SK-N-SH (cell line): ENCODE data around the gene NRL. TPM values are rescaled to one million over a fixed set of nuclear protein-coding genes. Genes with fewer than 3 reads are reported as not detected.

ENCODE experiments used
- CTCF ChIA-PET: fragments of 300-600, 350-600 bp; formaldehyde crosslinking; extraction: SDS; loops from one replicate; lab custom pipeline; 2021; lab: Yijun Ruan, JAX
- POLR2A ChIA-PET: fragments of 350-600 bp; sonication (Branson Sonifier 250); formaldehyde crosslinking; extraction: SDS; loops from one replicate; lab custom pipeline; 2020; ENCODE audit warnings: antibody characterized with exemption, inconsistent platforms; lab: Yijun Ruan, JAX
- DNase-seq: peaks from one replicate; pipeline ENCODE4 v3.0.0; 2012
- H2AFZ ChIP-seq: fragments of 200-600 bp; sonication (generic); 2 replicates; pipeline ENCODE4 v1.8.1; 2016; ENCODE audit warnings: antibody characterized with exemption, mild to moderate bottlenecking, low read depth
- H3F3A ChIP-seq: fragments of 200-600 bp; sonication (generic); replicated peaks from 2 replicates; pipeline ENCODE3; 2016; ENCODE audit warnings: antibody characterized with exemption, mild to moderate bottlenecking; ENCODE audit not compliant: insufficient read depth
- H3K27ac ChIP-seq, 2 experiments: fragments of 200-500 bp in 1 of 2; fragments of 200-600 bp in 1 of 2; sonication (Bioruptor generic) in 1 of 2; sonication (generic), shearing (Covaris generic) in 1 of 2; 2 replicates each; pipeline versions ENCODE4 v1.5.1 to v1.6.1; 2014 to 2016; ENCODE audit warnings: low read depth in 2 of 2, inconsistent platforms in 1 of 2, low read length in 1 of 2, mild to moderate bottlenecking in 1 of 2, mixed read lengths in 1 of 2
- H3K27me3 ChIP-seq: fragments of 200-600 bp; sonication (generic), shearing (Covaris generic); 2 replicates; pipeline ENCODE4 v1.6.1; 2016; ENCODE audit warnings: mixed run types; ENCODE audit not compliant: insufficient read depth
- H3K36me3 ChIP-seq, 2 experiments: fragments of 200-500 bp in 1 of 2; fragments of 200-600 bp in 1 of 2; sonication (Bioruptor generic) in 1 of 2; sonication (generic) in 1 of 2; replicated peaks in 1 of 2; 2 replicates each; pipeline versions ENCODE3 to v1.5.1; 2014 to 2016; ENCODE audit warnings: low read length in 1 of 2, mild to moderate bottlenecking in 1 of 2; ENCODE audit not compliant: insufficient read depth in 2 of 2, control insufficient read depth in 1 of 2
- H3K4me1 ChIP-seq, 2 experiments: fragments of 200-500 bp in 1 of 2; fragments of 200-600 bp in 1 of 2; sonication (Bioruptor generic) in 1 of 2; sonication (generic), shearing (Covaris generic) in 1 of 2; 2 replicates each; pipeline versions ENCODE4 v1.5.1 to v1.6.1; 2014 to 2016; ENCODE audit warnings: low read depth in 1 of 2, low read length in 1 of 2, mixed run types in 1 of 2; ENCODE audit not compliant: insufficient read depth in 2 of 2, control insufficient read depth in 1 of 2
- H3K4me2 ChIP-seq: fragments of 200-600 bp; sonication (generic), shearing (Covaris generic); 2 replicates; pipeline ENCODE4 v1.6.1; 2017; ENCODE audit warnings: mixed run types
- H3K4me3 ChIP-seq, 2 experiments: fragments of 200-500 bp in 1 of 2; fragments of 200-600 bp in 1 of 2; sonication (Bioruptor generic) in 1 of 2; sonication (generic), shearing (Covaris generic) in 1 of 2; 2 replicates each; pipeline versions ENCODE4 v1.5.1 to v1.8.1; 2014 to 2016; ENCODE audit warnings: low read depth in 2 of 2, inconsistent platforms in 1 of 2, low read length in 1 of 2, mild to moderate bottlenecking in 1 of 2, mixed read lengths in 1 of 2, moderate library complexity in 1 of 2
- H3K79me2 ChIP-seq: fragments of 200-600 bp; sonication (generic); 2 replicates; pipeline ENCODE4 v1.8.1; 2017; ENCODE audit warnings: mild to moderate bottlenecking; ENCODE audit not compliant: insufficient read depth
- H3K9ac ChIP-seq: fragments of 200-600 bp; sonication (generic); 2 replicates; pipeline ENCODE4 v1.6.1; 2017; ENCODE audit warnings: mixed run types
- H3K9me2 ChIP-seq: fragments of 200-600 bp; sonication (generic); 2 replicates; pipeline ENCODE4 v1.6.1; 2017; ENCODE audit warnings: mixed run types
- H3K9me3 ChIP-seq: fragments of 200-600 bp; sonication (generic); 2 replicates; pipeline ENCODE4 v1.6.1; 2017; ENCODE audit warnings: mixed run types, mild to moderate bottlenecking, moderate library complexity
- H4K20me1 ChIP-seq: fragments of 200-600 bp; sonication (generic); 2 replicates; pipeline ENCODE4 v1.6.1; 2017; ENCODE audit warnings: mild to moderate bottlenecking, mixed run types; ENCODE audit not compliant: insufficient read depth
- EP300 ChIP-seq, 2 experiments: IDR thresholded peaks; 2 replicates each; pipeline versions ENCODE4 v1.4.0 to v1.6.1; 2012; ENCODE audit warnings: borderline replicate concordance in 1 of 2, low read depth in 1 of 2, low read length in 1 of 2
- EZH2phosphoT487 ChIP-seq: fragments of 200-600 bp; sonication (generic); IDR thresholded peaks from 2 replicates; pipeline ENCODE4 v1.6.1; 2017; ENCODE audit warnings: low read depth, mixed run types, mild to moderate bottlenecking, antibody characterized with exemption, moderate library complexity, borderline replicate concordance
- FOXM1 ChIP-seq: IDR thresholded peaks from 2 replicates; pipeline ENCODE4 v1.4.0; 2012; ENCODE audit warnings: low read depth, mild to moderate bottlenecking
- JUND ChIP-seq: IDR thresholded peaks from 2 replicates; pipeline ENCODE4 v1.4.0; 2012
- MAX ChIP-seq: IDR thresholded peaks from 2 replicates; pipeline ENCODE4 v1.4.0; 2012; ENCODE audit warnings: low read depth
- MEF2A ChIP-seq: IDR thresholded peaks from 2 replicates; pipeline ENCODE4 v1.4.0; 2012; ENCODE audit warnings: low read depth, borderline replicate concordance
- MXI1 ChIP-seq: IDR thresholded peaks from 2 replicates; pipeline ENCODE4 v1.6.1; 2012; ENCODE audit warnings: mild to moderate bottlenecking, low read depth, low read length, improper control_type of control experiment
- PBX3 ChIP-seq: IDR thresholded peaks from 2 replicates; pipeline ENCODE4; 2012
- POLR2AphosphoS5 ChIP-seq: IDR thresholded peaks from 2 replicates; pipeline ENCODE4 v1.6.1; 2012; ENCODE audit warnings: low read depth, low read length
- RCOR1 ChIP-seq: fragments of 150-350 bp; IDR thresholded peaks from 2 replicates; pipeline ENCODE4 v1.6.1; 2017; ENCODE audit warnings: antibody characterized with exemption, low read length
- REST ChIP-seq: IDR thresholded peaks from 2 replicates; pipeline ENCODE4 v1.6.1; 2012; ENCODE audit warnings: mild to moderate bottlenecking, low read depth, low read length, moderate library complexity
- RFX5 ChIP-seq: IDR thresholded peaks from 2 replicates; pipeline ENCODE4 v1.6.1; 2012; ENCODE audit warnings: mild to moderate bottlenecking, improper control_type of control experiment, low read length
- SIN3A ChIP-seq: IDR thresholded peaks from 2 replicates; pipeline ENCODE4 v1.6.1; 2012; ENCODE audit warnings: low read depth, mild to moderate bottlenecking, low read length, moderate library complexity, borderline replicate concordance
- SMC3 ChIP-seq: IDR thresholded peaks from 2 replicates; pipeline ENCODE4 v1.6.1; 2012; ENCODE audit warnings: low read depth, low read length, improper control_type of control experiment
- TAF1 ChIP-seq: IDR thresholded peaks from 2 replicates; pipeline ENCODE4 v1.6.1; 2012; ENCODE audit warnings: low read depth, mild to moderate bottlenecking, low read length, moderate library complexity, borderline replicate concordance
- TCF12 ChIP-seq: IDR thresholded peaks from 2 replicates; pipeline ENCODE4 v1.4.0; 2012
- TEAD4 ChIP-seq: IDR thresholded peaks from 2 replicates; pipeline ENCODE4 v1.4.0; 2012; ENCODE audit warnings: mild to moderate bottlenecking, borderline replicate concordance; ENCODE audit not compliant: insufficient read depth
- WGBS: methylation state at CpG from one replicate; pipeline ENCODE4 v1.1.6; 2017; ENCODE audit warnings: low lambda C conversion rate; 5-methylcytosine and 5-hydroxymethylcytosine counted together
- polyA plus RNA-seq, 3 experiments: library from polyadenylated mRNA; depleted of rRNA; stranded (reverse); fragments of >200 nt; gene quantifications; 2 replicates each; pipeline ENCODE4 v1.2.3, GENCODE V29; 2012
- TF ChIP-seq, protein P1 (sequence below): IDR thresholded peaks from 2 replicates; pipeline ENCODE4 v1.4.0; 2012; ENCODE audit warnings: low read depth, borderline replicate concordance
- TF ChIP-seq, protein P2 (sequence below): fragments of 150-350 bp; IDR thresholded peaks from 2 replicates; pipeline ENCODE4 v1.6.1; 2016; ENCODE audit warnings: mild to moderate bottlenecking, low read depth, low read length
- TF ChIP-seq, protein P3 (sequence below): IDR thresholded peaks from 2 replicates; pipeline ENCODE4 v1.4.0; 2012; ENCODE audit warnings: low read depth, borderline replicate concordance

NRL gene
- polyA plus RNA-seq, 1 of the 3 experiments (the other 2 are of a cell fraction) = 0.76 TPM

- H4K20me1 ChIP-seq = peaks cover 10% of the 10 kb centered on the region; the same call in 1 of the 2 replicates
- H3K9ac ChIP-seq = no peak overlapping the region
- peaks cover 41% of the 10 kb centered on the region for H3K79me2 ChIP-seq
- no peak overlapping the region for H2AFZ ChIP-seq
- no peak for DNase-seq
- H3K4me1 ChIP-seq = peaks cover 11 to 20% of the 10 kb centered on the region in 2 experiments
- no peak overlapping the region for H3K27ac ChIP-seq
- H3K36me3 ChIP-seq = peaks cover 35 to 39% of the 10 kb centered on the region in 2 experiments
- WGBS = 90% methylated on average over 8 of the region's 9 CpGs
- H3K9me2 ChIP-seq = no peaks in the 10 kb centered on the region
- ChIA-PET CTCF (interaction anchor here (1.0 to 3.4 kb wide), 3 partner anchors 11 to 18 kb away, joined by 3 to 29 read pairs (median 6); partner anchors contain the start of gene IRF9), POLR2A (interaction anchor here (1.1 to 2.4 kb wide), 2 partner anchors 9 to 12 kb away, joined by 3 to 10 read pairs; partner anchors contain the start of gene IRF9)
- peaks cover 5% of the 10 kb centered on the region for H3F3A ChIP-seq
- H3K4me3 ChIP-seq = no peak overlapping the region
- no peak overlapping the region for H3K4me2 ChIP-seq
- TF ChIP-seq POLR2AphosphoS5 (no peak), JUND (no peak), MEF2A (no peak), TEAD4 (no peak), TAF1 (no peak), RFX5 (no peak), REST (no peak), PBX3 (no peak), EP300 (IDR thresholded peaks at IDR 0.05; ENCODE audit: borderline replicate concordance in 1 of 2, low read depth in 1 of 2, low read length in 1 of 2) (no peak), FOXM1 (no peak), SMC3 (no peak), RCOR1 (no peak), EZH2phosphoT487 (no peak), SIN3A (no peak), MAX (no peak), MXI1 (no peak), TCF12 (no peak)
- TF ChIP-seq, protein P1, sequence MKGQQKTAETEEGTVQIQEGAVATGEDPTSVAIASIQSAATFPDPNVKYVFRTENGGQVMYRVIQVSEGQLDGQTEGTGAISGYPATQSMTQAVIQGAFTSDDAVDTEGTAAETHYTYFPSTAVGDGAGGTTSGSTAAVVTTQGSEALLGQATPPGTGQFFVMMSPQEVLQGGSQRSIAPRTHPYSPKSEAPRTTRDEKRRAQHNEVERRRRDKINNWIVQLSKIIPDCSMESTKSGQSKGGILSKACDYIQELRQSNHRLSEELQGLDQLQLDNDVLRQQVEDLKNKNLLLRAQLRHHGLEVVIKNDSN = no peak
- TF ChIP-seq, protein P2, sequence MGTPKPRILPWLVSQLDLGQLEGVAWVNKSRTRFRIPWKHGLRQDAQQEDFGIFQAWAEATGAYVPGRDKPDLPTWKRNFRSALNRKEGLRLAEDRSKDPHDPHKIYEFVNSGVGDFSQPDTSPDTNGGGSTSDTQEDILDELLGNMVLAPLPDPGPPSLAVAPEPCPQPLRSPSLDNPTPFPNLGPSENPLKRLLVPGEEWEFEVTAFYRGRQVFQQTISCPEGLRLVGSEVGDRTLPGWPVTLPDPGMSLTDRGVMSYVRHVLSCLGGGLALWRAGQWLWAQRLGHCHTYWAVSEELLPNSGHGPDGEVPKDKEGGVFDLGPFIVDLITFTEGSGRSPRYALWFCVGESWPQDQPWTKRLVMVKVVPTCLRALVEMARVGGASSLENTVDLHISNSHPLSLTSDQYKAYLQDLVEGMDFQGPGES = no peak
- TF ChIP-seq, protein P3, sequence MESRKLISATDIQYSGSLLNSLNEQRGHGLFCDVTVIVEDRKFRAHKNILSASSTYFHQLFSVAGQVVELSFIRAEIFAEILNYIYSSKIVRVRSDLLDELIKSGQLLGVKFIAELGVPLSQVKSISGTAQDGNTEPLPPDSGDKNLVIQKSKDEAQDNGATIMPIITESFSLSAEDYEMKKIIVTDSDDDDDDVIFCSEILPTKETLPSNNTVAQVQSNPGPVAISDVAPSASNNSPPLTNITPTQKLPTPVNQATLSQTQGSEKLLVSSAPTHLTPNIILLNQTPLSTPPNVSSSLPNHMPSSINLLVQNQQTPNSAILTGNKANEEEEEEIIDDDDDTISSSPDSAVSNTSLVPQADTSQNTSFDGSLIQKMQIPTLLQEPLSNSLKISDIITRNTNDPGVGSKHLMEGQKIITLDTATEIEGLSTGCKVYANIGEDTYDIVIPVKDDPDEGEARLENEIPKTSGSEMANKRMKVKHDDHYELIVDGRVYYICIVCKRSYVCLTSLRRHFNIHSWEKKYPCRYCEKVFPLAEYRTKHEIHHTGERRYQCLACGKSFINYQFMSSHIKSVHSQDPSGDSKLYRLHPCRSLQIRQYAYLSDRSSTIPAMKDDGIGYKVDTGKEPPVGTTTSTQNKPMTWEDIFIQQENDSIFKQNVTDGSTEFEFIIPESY = no peak
- H3K9me3 ChIP-seq = no peaks in the 10 kb centered on the region
- H3K27me3 ChIP-seq = no peaks in the 10 kb centered on the region
Observed at GRCh38 chr14:24150061-24150460, 35.3 kb upstream of the NRL start.
